TTC549 (cell line): ENCODE measurements around the gene PPARA.

Experiments used
- FAIRE-seq: peaks from 2 replicates; lab custom pipeline; 2012; peaks lifted over from hg19 to GRCh38; lab: Jason Lieb, UNC

PPARA gene

DNA sequence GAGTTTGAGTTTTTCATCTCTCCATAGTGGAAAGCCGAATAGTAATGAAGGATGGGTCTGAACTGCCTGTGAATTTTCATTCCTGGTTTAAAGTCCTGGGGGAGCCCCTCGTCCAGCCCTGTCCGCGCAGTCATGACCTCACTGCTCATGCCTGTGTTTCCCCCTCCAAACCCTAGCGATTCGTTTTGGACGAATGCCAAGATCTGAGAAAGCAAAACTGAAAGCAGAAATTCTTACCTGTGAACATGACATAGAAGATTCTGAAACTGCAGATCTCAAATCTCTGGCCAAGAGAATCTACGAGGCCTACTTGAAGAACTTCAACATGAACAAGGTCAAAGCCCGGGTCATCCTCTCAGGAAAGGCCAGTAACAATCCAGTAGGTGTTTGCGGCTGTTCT is 69.3 kb downstream of the PPARA start:
- no peak for FAIRE-seq

DNA sequence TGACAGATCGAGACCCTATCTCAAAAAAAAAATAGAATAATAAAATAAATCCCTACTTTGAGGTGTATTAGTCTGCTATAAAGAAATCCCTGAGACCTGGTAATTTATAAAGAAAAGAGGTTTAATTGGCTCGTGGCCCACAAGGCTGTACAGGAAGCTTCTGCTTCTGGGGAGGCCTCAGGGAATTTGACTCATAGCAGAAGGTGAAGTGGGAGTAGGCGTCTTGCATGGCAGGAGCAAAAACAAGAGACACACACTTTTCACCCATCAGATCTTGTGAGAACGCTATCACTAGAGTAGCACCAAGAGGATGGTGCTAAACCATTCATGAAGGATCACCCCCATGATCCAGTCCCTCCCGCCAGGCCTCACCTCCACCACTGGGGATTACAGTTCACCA is 70.6 kb downstream of the PPARA start:
- FAIRE-seq: no peak

DNA sequence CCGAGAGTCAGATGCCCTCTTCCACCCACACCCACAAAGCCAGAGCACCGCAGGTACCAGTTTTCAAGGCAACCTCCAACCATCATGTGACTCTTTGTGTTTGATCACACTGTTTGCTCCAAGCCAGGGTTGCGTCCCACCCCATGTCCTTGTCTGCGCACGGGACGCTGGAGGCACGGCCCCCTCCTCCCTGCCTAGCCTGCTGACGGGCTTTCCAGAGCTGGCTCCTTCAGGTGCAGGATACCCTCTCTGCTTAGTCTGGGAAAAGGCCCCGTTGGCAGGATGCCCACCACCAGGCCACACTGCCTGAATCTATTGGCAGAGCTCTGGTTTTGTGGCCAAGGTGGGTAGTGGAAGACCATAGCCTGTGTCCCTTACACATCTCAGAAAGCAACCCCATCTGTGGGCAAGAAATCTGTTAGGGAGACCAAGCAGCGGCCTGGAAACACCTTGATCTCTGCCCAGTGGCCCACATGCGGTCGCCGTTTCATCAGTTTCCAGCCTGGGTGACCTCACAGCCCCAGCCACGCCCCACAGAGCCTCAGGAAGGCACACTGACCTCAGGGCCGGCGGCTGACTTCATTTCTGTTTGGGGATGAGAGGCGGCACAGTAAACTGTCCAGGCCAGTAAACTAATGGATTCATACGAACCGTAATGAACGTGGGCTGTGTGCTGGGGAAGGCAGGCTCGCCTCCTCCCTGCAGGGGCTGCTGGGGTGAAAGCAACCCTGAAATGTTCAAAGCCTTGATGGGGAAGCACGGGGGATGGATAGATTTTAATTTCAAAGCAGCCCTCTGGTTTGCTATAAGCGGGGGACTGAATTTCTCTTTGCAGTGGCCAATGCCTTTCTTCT is 73.9 kb downstream of the PPARA start:
- no peak for FAIRE-seq

DNA sequence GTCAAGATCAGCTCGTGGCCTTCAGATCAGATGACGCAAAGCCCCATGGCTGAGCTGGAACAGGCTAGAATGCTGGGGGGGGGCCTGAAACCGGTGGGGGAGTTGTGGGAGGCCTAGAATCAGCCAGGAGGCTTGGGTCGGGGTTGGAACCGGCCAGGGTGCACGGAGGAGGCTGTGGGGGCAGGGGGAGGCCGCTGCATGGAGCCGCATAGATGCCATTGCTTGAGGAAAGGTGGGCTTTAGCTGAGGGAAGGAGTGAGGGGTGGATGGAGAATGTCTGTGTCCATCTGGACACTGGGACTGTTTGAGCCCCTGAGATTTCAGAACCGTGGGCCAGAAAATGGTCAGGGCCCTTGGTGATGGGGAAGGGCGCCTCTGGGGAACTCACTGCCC is 74.6 kb downstream of the PPARA start:
- FAIRE-seq: no peak

DNA sequence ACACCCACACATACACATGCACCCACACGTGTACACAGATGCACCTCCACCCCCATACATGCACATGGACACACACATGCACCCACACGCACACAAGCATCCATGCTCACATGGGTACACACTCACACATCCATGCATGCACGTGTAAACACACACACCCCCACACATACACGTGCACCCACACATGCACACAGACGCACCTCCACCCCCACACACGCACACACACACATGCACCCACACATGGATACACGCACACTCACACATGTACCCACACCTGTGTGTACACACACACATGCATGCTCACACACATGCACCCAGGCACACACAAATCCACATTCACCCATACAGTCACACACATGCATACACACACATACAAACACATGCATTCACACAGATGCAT is 75.3 kb downstream of the PPARA start:
- FAIRE-seq: no peak

DNA sequence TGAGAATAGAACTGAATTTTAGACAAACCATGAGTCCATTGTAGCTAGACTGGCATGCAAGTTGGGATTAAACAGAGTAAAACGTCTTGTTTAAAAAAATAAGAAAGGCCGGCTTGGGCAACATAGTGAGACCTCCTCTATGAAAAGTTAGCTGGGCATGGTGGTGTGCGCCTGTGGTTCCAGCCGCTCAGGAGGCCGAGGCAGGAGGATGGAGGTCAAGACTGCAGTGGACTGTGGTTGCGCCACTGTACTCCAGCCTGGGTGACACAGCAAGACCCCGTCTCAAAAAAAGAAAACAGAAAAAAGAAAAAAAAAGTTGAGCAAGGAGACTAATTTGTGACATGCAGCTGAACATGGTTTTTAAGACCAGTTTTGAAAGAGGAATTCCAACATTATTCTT is 76.3 kb downstream of the PPARA start:
- no peak for FAIRE-seq

DNA sequence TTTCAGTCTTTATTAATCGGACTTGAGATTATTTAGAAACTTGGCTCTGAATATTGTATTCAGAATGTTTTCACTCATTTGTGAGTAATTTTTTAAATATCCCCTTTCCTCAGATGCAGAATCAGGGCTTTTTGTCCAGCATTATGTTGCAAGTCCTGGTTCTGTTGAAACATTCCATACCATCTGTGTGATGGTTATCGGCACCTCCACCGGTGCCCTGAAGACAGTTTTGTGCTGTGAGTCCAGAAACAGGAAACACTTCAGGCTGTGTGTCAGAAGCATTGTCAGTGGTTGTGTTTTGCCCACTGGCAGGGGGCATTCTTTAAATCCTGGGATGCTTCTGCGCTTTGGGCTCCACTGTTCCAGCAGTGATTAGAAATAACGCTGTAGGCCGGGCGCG is 79.4 kb downstream of the PPARA start:
- FAIRE-seq: no peak

DNA sequence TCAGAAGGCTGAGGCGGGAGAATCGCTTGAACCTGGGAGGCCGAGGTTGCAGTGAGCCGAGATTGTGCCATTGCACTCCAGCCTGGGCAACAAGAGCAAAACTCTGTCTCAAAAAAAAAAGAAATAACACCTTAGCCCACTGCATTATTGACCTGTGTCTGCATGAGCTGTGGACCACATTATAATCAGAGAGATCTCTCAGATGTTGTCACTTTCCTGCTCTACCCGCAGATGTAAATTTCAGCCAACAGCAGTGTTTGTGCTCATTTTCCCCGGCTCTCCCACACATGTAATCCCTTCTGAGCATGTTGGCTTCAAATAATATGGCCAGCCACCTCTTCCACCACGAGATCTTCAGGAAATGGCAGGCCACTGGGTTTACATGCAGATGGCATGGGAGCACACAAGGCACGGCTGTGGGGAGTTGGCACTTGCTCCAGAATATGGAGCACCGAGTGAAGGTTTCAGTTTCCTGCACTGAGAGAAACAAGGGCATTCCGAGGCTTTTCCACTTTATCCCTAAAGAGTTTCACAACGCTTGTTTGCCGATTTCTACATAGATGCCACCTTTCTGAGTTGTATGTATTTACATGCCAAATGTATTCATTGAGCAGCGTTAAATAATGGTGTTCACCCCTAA is 80.1 kb downstream of the PPARA start:
- FAIRE-seq: no peak

DNA sequence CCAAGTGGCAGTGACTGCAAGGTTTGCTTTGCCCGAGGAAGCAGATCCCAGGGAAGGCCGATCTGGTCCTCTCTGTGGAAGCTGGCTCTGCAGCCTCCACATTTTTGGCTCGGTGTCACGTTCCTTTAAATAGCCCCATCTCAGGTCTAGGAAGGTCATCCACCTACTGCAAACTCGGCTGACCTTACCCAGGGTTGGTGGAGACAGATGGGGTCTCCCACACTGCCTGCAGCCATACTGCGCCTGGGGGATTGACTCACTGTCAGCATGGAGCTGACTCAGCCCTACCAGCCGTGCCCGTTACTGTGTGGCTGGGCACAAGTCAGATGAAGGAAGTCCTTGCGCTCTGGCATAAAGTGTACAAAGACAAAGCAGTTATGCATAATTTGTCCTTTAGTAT is 82.9 kb downstream of the PPARA start:
- FAIRE-seq: no peak

DNA sequence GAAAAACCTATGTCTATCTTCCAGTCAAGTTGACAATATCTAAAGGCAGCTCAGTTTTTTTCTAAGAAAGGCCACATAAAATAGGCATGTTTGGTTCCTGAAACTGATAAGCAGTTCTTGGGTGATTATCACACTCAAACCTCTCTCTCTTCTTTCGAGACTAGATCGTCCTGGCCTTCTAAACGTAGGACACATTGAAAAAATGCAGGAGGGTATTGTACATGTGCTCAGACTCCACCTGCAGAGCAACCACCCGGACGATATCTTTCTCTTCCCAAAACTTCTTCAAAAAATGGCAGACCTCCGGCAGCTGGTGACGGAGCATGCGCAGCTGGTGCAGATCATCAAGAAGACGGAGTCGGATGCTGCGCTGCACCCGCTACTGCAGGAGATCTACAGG is 84.6 kb downstream of the PPARA start:
- no peak for FAIRE-seq

DNA sequence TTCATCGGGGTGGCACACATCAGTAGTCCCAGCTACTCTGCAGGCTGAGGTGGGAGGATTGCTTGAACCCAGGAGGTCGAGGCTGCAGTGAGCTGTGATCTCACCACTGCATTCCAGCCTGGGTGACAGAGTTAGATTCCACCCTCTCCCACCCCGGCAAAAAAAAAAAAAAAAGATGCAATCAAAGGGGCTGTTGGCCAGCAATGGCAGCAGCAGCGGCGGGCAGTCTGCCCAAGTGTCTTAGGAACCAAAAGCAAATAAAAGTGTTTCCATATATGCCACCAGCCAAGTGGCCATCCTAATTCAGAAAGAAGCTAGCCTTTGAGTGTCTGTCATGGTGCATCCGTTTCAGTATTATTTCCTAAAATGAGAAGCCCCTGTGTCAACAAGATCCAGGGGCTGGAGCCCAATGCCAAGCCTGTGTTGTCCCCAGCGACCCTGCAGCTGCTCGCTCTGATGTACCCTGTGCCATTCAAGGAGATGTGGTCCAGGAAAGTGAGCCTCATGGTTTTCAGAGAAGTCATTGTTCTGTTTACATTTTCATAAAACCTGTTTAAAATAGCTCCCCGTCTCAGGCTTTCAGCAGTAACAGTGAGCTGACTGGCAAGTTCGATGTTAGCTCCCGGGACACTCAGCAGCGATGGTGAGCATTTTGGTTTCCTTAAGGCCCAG is 87.3 kb downstream of the PPARA start:
- FAIRE-seq: no peak

DNA sequence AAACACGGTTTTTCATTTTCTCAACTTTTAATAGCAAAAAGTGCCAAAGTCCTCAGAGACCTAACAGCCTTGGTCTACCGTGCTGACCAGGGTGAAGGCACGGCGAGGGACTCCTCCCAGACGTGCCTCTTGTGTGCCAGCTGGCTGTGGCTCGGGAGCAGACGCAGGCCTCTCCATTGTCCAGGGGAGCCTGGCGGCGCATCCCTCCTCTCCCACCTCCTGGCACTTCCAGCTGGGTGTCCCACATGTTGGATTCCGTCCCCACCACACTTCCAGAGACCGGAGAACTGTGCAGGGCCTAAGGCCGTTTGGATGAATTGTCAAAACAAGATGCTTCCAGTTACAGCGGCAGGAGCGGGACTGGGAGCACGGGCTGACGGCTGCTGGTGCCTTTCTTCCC is 88.2 kb downstream of the PPARA start:
- FAIRE-seq: no peak

DNA sequence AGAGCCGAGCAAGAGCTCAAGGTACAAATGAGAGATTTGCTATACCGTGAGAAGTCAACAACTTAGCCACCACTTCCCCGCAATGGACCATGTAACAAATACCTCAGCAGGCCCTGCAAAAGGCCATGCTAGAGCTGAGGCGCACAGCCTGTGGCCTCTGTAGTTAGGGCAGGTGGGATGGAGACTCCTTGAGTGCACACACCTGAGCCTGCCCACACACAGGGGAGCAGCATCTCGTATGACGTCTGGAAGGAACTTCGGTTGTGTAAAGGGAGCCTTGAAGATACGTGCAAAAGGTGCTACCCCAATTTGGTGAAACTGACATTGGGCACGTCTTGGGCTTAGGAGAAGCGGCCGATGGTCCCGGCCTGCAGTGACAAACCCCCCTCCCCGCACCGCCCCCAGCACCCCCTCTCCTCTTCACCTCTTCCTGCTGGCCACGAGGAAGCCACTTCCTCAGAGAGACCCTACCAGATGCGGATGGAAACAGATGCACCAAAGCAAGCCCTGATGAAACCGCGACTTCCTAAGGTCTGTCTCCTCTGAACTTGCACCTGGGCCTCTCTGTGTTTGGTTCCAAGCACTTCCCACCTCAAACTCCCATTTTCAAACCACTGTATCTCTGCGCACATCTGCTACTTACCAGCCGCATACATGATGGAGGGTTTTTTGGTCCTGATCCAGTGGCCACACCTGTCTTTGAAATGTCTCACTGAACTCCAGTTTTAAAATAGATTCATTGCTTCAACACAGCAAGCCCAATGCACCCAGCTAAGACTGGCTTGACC is 89.1 kb downstream of the PPARA start:
- FAIRE-seq: no peak

DNA sequence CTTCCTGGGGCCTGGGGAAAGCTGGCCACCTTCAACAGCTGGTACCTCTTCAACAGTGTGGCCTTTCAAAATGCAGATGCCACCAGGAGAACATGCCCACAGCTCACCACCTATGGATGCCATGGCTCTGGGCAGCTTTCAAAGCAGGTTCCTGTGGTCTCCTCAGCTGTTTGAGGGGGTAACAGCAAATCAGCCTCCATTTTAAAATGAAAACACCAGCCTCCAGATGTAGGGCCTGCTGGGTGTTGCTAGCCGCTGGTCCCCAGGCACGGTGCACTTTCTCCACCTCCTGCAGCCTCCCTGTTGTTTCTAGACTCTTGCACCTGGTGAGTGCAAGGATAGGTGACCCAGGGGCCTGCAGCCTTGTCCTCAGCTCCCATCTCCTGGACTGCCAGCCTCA is 89.7 kb downstream of the PPARA start:
- FAIRE-seq: no peak

DNA sequence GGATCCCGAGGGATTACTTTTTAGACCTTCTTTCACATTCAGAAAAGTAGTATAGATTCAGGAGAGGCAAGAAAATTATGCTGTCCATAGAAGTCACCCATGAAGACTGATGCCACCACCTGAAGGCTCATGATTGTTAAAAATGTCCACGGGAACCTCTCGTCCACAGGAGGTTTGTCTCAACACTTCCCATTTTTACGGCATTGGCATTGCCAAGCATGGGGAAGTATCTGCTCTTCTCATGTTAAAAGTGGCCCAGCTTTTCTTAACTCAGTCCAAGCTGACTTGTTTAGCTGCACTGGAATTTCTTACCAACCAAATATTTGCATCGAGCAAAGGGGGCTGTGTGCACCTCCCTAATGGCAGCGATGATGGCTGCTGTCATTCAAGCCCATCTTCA is 90.2 kb downstream of the PPARA start:
- no peak for FAIRE-seq

DNA sequence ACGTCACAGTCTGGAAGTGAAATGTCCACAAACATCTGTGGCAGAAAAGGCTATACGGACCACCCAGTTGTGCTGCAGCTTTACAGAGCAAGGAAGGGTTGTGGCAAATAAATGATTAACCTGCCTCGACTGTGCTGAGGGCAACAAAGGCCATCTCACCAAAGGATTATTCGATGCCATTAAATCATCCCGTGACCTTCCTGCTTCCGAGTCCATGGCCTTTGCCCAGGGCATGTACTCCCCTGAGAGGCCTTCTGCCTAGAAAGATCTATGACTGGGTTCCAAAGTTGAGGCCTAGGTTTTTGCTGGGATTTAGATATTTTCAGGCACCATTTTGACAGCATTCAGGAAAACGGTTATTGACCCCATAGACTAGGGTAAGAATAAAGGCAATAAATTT is 90.6 kb downstream of the PPARA start:
- no peak for FAIRE-seq

DNA sequence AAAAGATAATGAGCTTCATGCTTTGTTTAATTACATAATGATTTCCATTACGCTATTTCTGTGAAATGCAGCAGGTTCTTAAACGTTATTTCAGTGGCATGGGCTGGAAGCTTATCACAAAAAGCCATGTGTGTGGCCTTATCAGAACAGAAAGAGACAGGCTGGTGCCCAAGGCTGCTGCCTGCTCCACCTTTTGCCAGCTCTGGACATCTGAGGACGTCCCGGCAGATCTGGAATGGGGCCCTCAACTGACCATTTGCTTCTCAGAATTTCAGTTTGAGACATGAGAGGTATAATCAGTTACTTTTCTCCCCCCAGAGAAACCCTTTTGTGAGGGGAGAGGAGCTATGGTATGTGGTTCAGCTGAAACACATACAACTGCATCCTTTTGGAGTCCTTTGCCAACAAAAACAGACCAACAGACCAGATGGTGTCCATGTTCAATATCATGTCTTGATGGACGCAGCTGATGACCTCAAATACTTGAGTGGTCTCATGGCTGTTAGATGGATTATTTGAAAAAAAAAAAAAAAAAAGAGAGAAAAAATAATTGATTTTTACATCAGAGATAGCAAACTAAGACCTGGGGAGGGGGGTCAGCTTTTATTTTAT is 91.2 kb downstream of the PPARA start:
- no peak for FAIRE-seq

DNA sequence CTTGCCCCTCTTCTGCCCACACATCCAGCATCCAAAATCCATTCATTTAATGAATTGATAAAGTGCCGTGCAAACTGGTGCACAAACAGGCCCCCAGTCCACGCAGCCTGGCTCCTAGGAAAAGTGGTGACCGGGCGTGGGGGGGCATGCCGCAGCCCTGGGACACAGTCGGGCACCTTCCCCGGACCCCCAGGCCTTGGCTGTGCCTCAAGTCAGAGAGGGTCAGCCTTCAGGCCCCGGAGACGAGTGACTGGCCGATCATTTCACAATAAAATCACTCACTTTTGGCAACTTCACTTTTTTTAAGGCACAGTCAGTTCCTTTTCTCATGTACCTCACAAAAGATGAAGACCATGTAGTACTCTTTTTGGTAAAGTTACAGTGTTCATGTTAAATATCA is 91.8 kb downstream of the PPARA start:
- FAIRE-seq: no peak

DNA sequence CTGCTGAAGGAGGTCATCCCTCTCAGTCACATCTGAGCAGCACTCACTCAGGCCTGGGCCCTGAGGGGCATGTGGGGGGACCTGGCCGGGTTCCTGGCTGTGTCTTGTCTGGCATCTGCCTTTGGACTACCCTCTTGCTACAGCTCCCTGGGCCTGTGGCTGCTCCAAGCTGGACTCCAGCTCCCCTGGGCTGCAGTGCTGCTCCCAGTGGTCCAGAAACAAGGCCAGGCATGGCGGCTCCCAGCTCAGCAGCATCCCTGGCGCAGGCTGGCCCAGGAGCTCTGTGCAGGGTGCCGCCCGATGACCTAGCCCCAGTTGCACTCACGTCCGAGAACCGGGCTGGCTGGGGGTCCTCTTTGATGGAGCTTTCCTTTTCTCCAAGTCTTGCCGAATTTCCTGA is 94.4 kb downstream of the PPARA start:
- FAIRE-seq: no peak

DNA sequence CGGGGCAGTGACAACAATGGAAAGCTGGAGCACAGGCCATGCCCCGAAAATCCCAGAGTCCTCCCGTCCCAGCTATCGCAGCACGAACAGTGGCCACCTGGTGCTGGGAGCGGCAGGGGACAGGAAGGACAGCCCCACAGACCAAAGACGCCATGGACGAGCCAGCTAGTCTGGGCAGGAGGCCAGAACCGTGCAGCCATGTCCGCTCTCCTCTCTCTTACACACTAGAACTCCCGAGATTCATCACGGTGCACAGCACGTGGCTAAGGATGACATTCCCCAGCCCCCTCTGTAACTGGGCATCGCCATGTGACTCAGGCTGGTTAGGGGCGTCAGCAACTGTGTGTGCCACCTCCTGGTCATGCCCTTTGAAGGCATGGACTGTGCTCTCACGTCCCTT is 95.2 kb downstream of the PPARA start:
- FAIRE-seq: no peak

DNA sequence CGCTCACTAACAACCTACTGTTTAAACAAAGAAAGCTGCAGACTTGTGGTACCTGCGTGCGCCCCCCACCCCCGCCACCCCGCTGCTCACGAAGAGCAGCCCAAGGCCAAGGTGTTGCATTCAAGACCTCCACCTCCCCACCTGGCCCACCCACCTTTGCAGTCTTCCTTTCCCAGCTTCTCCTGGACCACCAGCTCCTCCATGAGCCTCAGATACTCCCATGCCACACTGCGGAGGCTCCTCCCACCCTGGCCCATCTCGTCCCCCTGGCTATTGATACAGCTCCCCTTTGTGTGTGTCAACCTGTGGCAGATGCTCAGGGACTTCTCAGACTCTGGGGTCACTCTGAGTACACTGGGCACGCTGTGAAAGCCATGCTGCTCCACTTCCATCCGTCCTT is 95.9 kb downstream of the PPARA start:
- no peak for FAIRE-seq

DNA sequence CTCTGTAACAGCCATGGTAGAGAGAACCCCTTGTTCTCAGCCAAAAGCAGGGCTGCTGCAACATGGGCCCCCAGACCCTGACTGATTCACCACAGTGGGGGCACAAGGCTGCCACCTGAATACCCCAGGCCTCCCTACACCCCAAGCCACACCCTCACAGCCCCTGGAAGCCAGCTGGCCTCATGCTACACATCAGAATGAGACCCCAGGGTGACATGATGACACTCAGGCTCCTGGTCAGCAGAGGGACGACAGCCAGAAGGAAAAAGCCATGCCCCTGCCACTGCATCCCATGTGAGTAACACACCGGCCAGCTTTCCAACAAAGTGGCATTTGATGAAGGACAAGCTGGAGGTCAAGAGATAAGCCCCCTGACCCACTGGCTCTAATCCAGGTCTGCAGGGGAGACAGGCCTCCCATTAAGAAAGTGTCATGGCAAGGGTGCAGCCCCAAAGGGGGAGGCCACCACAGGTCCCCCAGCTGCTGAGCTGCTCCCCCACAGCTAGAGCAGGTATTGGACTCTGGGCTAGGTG is 97.2 kb downstream of the PPARA start:
- no peak for FAIRE-seq
